HCT116 (cell line): ENCODE measurements around the gene BTNL2. TPM values are rescaled to one million over a fixed set of nuclear protein-coding genes. Genes with fewer than 3 reads are reported as not detected.

Source experiments
- ATAC-seq: fragments of 200-7000 bp; cut with Tn5 transposase; 2 replicates; pipeline ENCODE4 v1.9.1; 2020; ENCODE audit warnings: mild to moderate bottlenecking, moderate library complexity
- BruUV-seq: library from RNA; stranded (reverse); fragments of 400-500 nt; replicated peaks from 2 replicates; lab custom pipeline; 2021; lab: Mats Ljungman, UMichigan
- CTCF ChIA-PET: fragments of 300-600 bp; sonication (Branson Sonifier 250); formaldehyde crosslinking; loops from one replicate; lab custom pipeline; 2021; ENCODE audit warnings: antibody characterized with exemption; lab: Charles Lee
- POLR2A ChIA-PET: fragments of 300-600, 350-600 bp; sonication (Branson Sonifier 250); formaldehyde crosslinking; loops from one replicate; lab custom pipeline; 2021; ENCODE audit warnings: antibody characterized with exemption; lab: Charles Lee
- RAD21 ChIA-PET, 2 experiments: fragments of 300-600 bp; sonication (Branson Sonifier 250); formaldehyde crosslinking; loops; one replicate each; lab custom pipeline; 2023; ENCODE audit warnings: low total read pairs in 2 of 2; ENCODE audit not compliant: uncharacterized antibody in 2 of 2, unreplicated experiment in 2 of 2, low non-redundant PET in 1 of 2; lab: Charles Lee
- DNase-seq: peaks from one replicate; pipeline ENCODE4 v3.0.0-alpha.2; 2010; ENCODE audit warnings: low read depth, low spot score
- H2AFZ ChIP-seq: fragments of 200-600 bp; shearing (Covaris generic), sonication (generic); 2 replicates; pipeline ENCODE4 v1.6.1; 2017; ENCODE audit warnings: low read depth, mixed run types, mixed read lengths, antibody characterized with exemption, low read length; ENCODE audit not compliant: poor library complexity, severe bottlenecking
- H3K27ac ChIP-seq: 2 replicates; pipeline ENCODE4 v1.5.1; 2012; ENCODE audit warnings: low read depth, low read length
- H3K27me3 ChIP-seq: fragments of 200-600 bp; sonication (generic); 2 replicates; pipeline ENCODE4 v1.6.1; 2016; ENCODE audit warnings: mixed run types, low read length, mixed read lengths; ENCODE audit not compliant: insufficient read depth
- H3K36me3 ChIP-seq, 2 experiments: fragments of 200-500 bp in 1 of 2; fragments of 200-600 bp in 1 of 2; sonication (Bioruptor generic) in 1 of 2; sonication (generic) in 1 of 2; 2 replicates each; pipeline versions ENCODE4 v1.5.1 to v1.6.1; 2014 to 2016; ENCODE audit warnings: low read length in 2 of 2, inconsistent platforms in 1 of 2, mixed read lengths in 1 of 2, mixed run types in 1 of 2; ENCODE audit not compliant: insufficient read depth in 2 of 2, control insufficient read depth in 1 of 2
- H3K4me1 ChIP-seq, 2 experiments: fragments of 200-600 bp in 1 of 2; sonication (generic) in 1 of 2; 2 replicates each; pipeline versions ENCODE4 v1.5.1 to v1.6.1; 2012 to 2017; ENCODE audit warnings: low read length in 2 of 2, inconsistent platforms in 1 of 2, mild to moderate bottlenecking in 1 of 2, mixed read lengths in 1 of 2, mixed run types in 1 of 2, moderate library complexity in 1 of 2; ENCODE audit not compliant: insufficient read depth in 2 of 2, control insufficient read depth in 1 of 2
- H3K4me2 ChIP-seq: fragments of 200-600 bp; sonication (generic); 2 replicates; pipeline ENCODE4 v1.6.1; 2017; ENCODE audit warnings: mixed run types, low read length, mixed read lengths
- H3K4me3 ChIP-seq, 2 experiments: fragments of 200-600 bp in 1 of 2; sonication (generic) in 1 of 2; replicated peaks in 1 of 2; 2 replicates each; pipeline ENCODE4 v1.5.1; 2011 to 2016; ENCODE audit warnings: low read length in 2 of 2, control low read depth in 1 of 2, low read depth in 1 of 2, mild to moderate bottlenecking in 1 of 2, mixed read lengths in 1 of 2, mixed run types in 1 of 2
- H3K79me2 ChIP-seq: fragments of 200-600 bp; sonication (generic); 2 replicates; pipeline ENCODE4 v1.6.1; 2017; ENCODE audit warnings: mild to moderate bottlenecking, mixed run types, low read length, moderate library complexity, mixed read lengths; ENCODE audit not compliant: insufficient read depth
- H3K9ac ChIP-seq: fragments of 200-600 bp; sonication (generic); 2 replicates; pipeline ENCODE4 v1.6.1; 2016; ENCODE audit warnings: low read length, mixed read lengths
- H3K9me2 ChIP-seq: fragments of 200-600 bp; sonication (generic), shearing (Covaris generic); 2 replicates; pipeline ENCODE4 v1.6.1; 2017; ENCODE audit warnings: mixed run types, mild to moderate bottlenecking, moderate library complexity; ENCODE audit not compliant: insufficient read depth
- H3K9me3 ChIP-seq, 2 experiments: fragments of 200-500 bp in 1 of 2; fragments of 200-600 bp in 1 of 2; sonication (Bioruptor generic) in 1 of 2; sonication (generic) in 1 of 2; 2 replicates each; pipeline ENCODE4 v1.6.1; 2014 to 2017; ENCODE audit warnings: low read length in 2 of 2, mixed read lengths in 2 of 2, inconsistent platforms in 1 of 2, low read depth in 1 of 2, mild to moderate bottlenecking in 1 of 2, mixed run types in 1 of 2, moderate library complexity in 1 of 2; ENCODE audit not compliant: control insufficient read depth in 1 of 2, insufficient read depth in 1 of 2
- H4K20me1 ChIP-seq: fragments of 200-600 bp; sonication (generic), shearing (Covaris generic); 2 replicates; pipeline ENCODE4 v1.6.1; 2017; ENCODE audit warnings: mixed run types, mild to moderate bottlenecking, moderate library complexity; ENCODE audit not compliant: insufficient read depth
- CBX3 ChIP-seq: IDR thresholded peaks from 2 replicates; pipeline ENCODE4 v1.6.1; 2012; ENCODE audit warnings: low read depth
- RAD21 ChIP-seq: IDR thresholded peaks from 2 replicates; pipeline ENCODE4 v1.6.1; 2012; ENCODE audit warnings: low read depth, mild to moderate bottlenecking
- SIN3A ChIP-seq: IDR thresholded peaks from 2 replicates; pipeline ENCODE4 v1.6.1; 2012; ENCODE audit warnings: low read depth
- SRF ChIP-seq: IDR thresholded peaks from 2 replicates; pipeline ENCODE4 v1.6.1; 2012; ENCODE audit warnings: low read depth
- TCF7L2 ChIP-seq: IDR thresholded peaks from 2 replicates; pipeline ENCODE4 v1.7.0; 2011; ENCODE audit warnings: borderline replicate concordance, inconsistent platforms; ENCODE audit not compliant: insufficient read depth, insufficient read length; ENCODE audit errors: extremely low read depth
- YY1 ChIP-seq: IDR thresholded peaks from 2 replicates; pipeline ENCODE4 v1.6.1; 2011; ENCODE audit warnings: low read length, low read depth, moderate library complexity, mild to moderate bottlenecking; ENCODE audit not compliant: insufficient replicate concordance; ENCODE audit errors: extremely low read depth
- ZBTB33 ChIP-seq: IDR thresholded peaks from 2 replicates; pipeline ENCODE4 v1.6.1; 2011; ENCODE audit warnings: mild to moderate bottlenecking, low read length, moderate library complexity; ENCODE audit not compliant: insufficient replicate concordance; ENCODE audit errors: extremely low read depth
- intact Hi-C: fragments of 100-400 bp; cut with micrococcal nuclease; formaldehyde crosslinking; loops from 2 replicates; pipeline ENCODE4 v1.10.0; 2022
- total RNA-seq: library from RNA; stranded (reverse); gene quantifications from one replicate; pipeline ENCODE4 v1.2.1, GENCODE V29; 2021; ENCODE audit not compliant: unreplicated experiment
- TF ChIP-seq, protein P1 (sequence below): IDR thresholded peaks from 2 replicates; pipeline ENCODE4 v1.6.1; 2012

BTNL2 gene
- total RNA-seq, 1 experiment from 2014 or later = not detected

GRCh38 chr6:32411566-32412327, 4.8 kb upstream of the BTNL2 start:
- Histone ChIP-seq H3K9ac (no peak overlapping the region), H3K27ac (no peak overlapping the region), H4K20me1 (no peaks in the 10 kb centered on the region), H3K4me2 (no peak overlapping the region), H3K27me3 (no peaks in the 10 kb centered on the region), H3K9me3 (no peaks in the 10 kb centered on the region), H2AFZ (no peak overlapping the region), H3K4me3 (no peak overlapping the region), H3K4me1 (peaks cover 0 to 12% of the 10 kb centered on the region in 2 experiments; a peak in 3 of 4 replicates), H3K9me2 (no peaks in the 10 kb centered on the region), H3K79me2 (no peaks in the 10 kb centered on the region), H3K36me3 (no peaks in the 10 kb centered on the region)
- RAD21 ChIA-PET = interaction anchor here in 1 of 2 experiments (2.0 kb wide), 1 partner anchor 374 kb away, joined by 4 read pairs; no protein-coding TSS in a partner anchor
- no peak for ATAC-seq
- CTCF ChIA-PET = interaction anchor here (0.6 to 3.9 kb wide), 2 partner anchors 279 to 375 kb away, joined by 3 to 33 read pairs; no protein-coding TSS in a partner anchor
- no peak for DNase-seq
- intact Hi-C loops = loop anchor here (1.0 kb wide), 1 partner anchor 166 kb away; no protein-coding TSS in a partner anchor
- BruUV-seq = no TSS peak
- POLR2A ChIA-PET = no interaction called here
- no peak for TF ChIP-seq SIN3A
- TF ChIP-seq TCF7L2 = no peak
- no peak for TF ChIP-seq RAD21
- TF ChIP-seq SRF = no peak
- TF ChIP-seq YY1 = no peak
- no peak for TF ChIP-seq ZBTB33
- no peak for TF ChIP-seq CBX3
- TF ChIP-seq, protein P1, sequence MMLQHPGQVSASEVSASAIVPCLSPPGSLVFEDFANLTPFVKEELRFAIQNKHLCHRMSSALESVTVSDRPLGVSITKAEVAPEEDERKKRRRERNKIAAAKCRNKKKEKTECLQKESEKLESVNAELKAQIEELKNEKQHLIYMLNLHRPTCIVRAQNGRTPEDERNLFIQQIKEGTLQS = no peak
